Endothelial cell of umbilical vein (primary cell): ENCODE data around the gene MOB1B. TPM values are rescaled to one million over a fixed set of nuclear protein-coding genes. Genes with fewer than 3 reads are reported as not detected.

Source experiments
- BruUV-seq: library from RNA; stranded (reverse); fragments of 400-500 nt; replicated peaks from 2 replicates; lab custom pipeline; 2021; lab: Mats Ljungman, UMichigan
- CTCF ChIA-PET: fragments of 300-600, 350-600 bp; sonication (Branson Sonifier 250); formaldehyde crosslinking; loops from one replicate; lab custom pipeline; 2021; ENCODE audit warnings: antibody characterized with exemption, inconsistent platforms; lab: Charles Lee
- POLR2A ChIA-PET: fragments of 300-600, 350-600 bp; sonication (Branson Sonifier 250); formaldehyde crosslinking; loops from one replicate; lab custom pipeline; 2021; ENCODE audit warnings: antibody characterized with exemption, inconsistent platforms; lab: Charles Lee
- DNase-seq: peaks from one replicate; pipeline ENCODE4 v3.0.0-alpha.2; 2011; ENCODE audit warnings: low read depth, low spot score
- FAIRE-seq: peaks from 2 replicates; lab custom pipeline; 2011; peaks lifted over from hg19 to GRCh38; lab: Jason Lieb, UNC
- H2AFZ ChIP-seq: 2 replicates; pipeline ENCODE4 v1.6.0; 2012; ENCODE audit warnings: low read depth, low read length, control low read depth, inconsistent platforms
- H3K27ac ChIP-seq: 2 replicates; pipeline ENCODE4 v1.5.1; 2011; ENCODE audit warnings: low read depth, mild to moderate bottlenecking, control low read depth, low read length, moderate library complexity; ENCODE audit not compliant: insufficient read depth
- H3K27me3 ChIP-seq, 2 experiments: 2 replicates each; pipeline versions ENCODE4 v1.6.0 to v1.6.1; 2011; ENCODE audit warnings: low read length in 2 of 2, mixed read lengths in 1 of 2; ENCODE audit not compliant: control insufficient read depth in 2 of 2, insufficient read depth in 2 of 2
- H3K36me3 ChIP-seq, 2 experiments: 2 replicates in 1 of 2; 3 replicates in 1 of 2; pipeline ENCODE4 v1.5.1; 2011; ENCODE audit warnings: low read length in 2 of 2, mild to moderate bottlenecking in 1 of 2, moderate library complexity in 1 of 2; ENCODE audit not compliant: control insufficient read depth in 2 of 2, insufficient read depth in 2 of 2; ENCODE audit errors: extremely low read depth in 1 of 2
- H3K4me1 ChIP-seq: 3 replicates; pipeline ENCODE4 v1.5.1; 2011; ENCODE audit warnings: mild to moderate bottlenecking, low read length; ENCODE audit not compliant: control insufficient read depth, insufficient read depth; ENCODE audit errors: extremely low read depth
- H3K4me2 ChIP-seq: 2 replicates; pipeline ENCODE4 v1.6.1; 2011; ENCODE audit warnings: low read length, control low read depth, mixed read lengths; ENCODE audit not compliant: insufficient read depth
- H3K4me3 ChIP-seq, 3 experiments: fragments of 200-600 bp in 1 of 3; sonication (generic), shearing (Covaris generic) in 1 of 3; replicated peaks in 1 of 3; 2 replicates each; pipeline ENCODE4 v1.5.1; 2011 to 2016; ENCODE audit warnings: control low read depth in 3 of 3, low read length in 3 of 3, mild to moderate bottlenecking in 2 of 3, inconsistent platforms in 1 of 3, low read depth in 1 of 3, moderate library complexity in 1 of 3; ENCODE audit not compliant: insufficient read depth in 1 of 3
- H3K79me2 ChIP-seq: 2 replicates; pipeline ENCODE4 v1.6.0; 2012; ENCODE audit warnings: low read length, inconsistent platforms; ENCODE audit not compliant: control insufficient read depth, insufficient read depth
- H3K9ac ChIP-seq: replicated peaks from 2 replicates; pipeline ENCODE3; 2011; ENCODE audit warnings: low read length, control low read depth; ENCODE audit not compliant: insufficient read depth; ENCODE audit errors: extremely low read depth
- H3K9me1 ChIP-seq: replicated peaks from 3 replicates; pipeline ENCODE4 v1.6.0; 2011; ENCODE audit warnings: mild to moderate bottlenecking, low read length; ENCODE audit not compliant: control insufficient read depth, insufficient read depth; ENCODE audit errors: extremely low read depth
- H3K9me3 ChIP-seq: replicated peaks from 2 replicates; pipeline ENCODE4 v1.5.1; 2012; ENCODE audit warnings: low read length, inconsistent platforms; ENCODE audit not compliant: control insufficient read depth, insufficient read depth
- H4K20me1 ChIP-seq: replicated peaks from 2 replicates; pipeline ENCODE3; 2011; ENCODE audit warnings: mild to moderate bottlenecking, low read length; ENCODE audit not compliant: control insufficient read depth, insufficient read depth; ENCODE audit errors: extremely low read depth
- CTCF ChIP-seq, 2 donors: IDR thresholded peaks; 1 replicate in 1 of 2; 2 replicates in 1 of 2; pipeline ENCODE4 v1.5.1; 2011; ENCODE audit warnings: low read length in 2 of 2, mild to moderate bottlenecking in 2 of 2, moderate library complexity in 2 of 2, control low read depth in 1 of 2, inconsistent platforms in 1 of 2, low read depth in 1 of 2; ENCODE audit not compliant: insufficient read depth in 1 of 2; ENCODE audit errors: extremely low read depth in 1 of 2
- FOS ChIP-seq: IDR thresholded peaks from 2 replicates; pipeline ENCODE4 v1.6.1; 2011; ENCODE audit warnings: mild to moderate bottlenecking, low read length, moderate library complexity, borderline replicate concordance; ENCODE audit not compliant: insufficient read depth
- GATA2 ChIP-seq: IDR thresholded peaks from 2 replicates; pipeline ENCODE4 v1.7.0; 2011; ENCODE audit warnings: low read depth, mild to moderate bottlenecking, moderate library complexity, mixed read lengths, low read length; ENCODE audit not compliant: insufficient read length, insufficient read depth
- JUN ChIP-seq: IDR thresholded peaks from 2 replicates; pipeline ENCODE4 v1.6.1; 2011; ENCODE audit warnings: borderline replicate concordance, low read depth; ENCODE audit not compliant: insufficient read length, insufficient read depth
- MAX ChIP-seq: IDR thresholded peaks from 2 replicates; pipeline ENCODE4 v1.6.1; 2011; ENCODE audit not compliant: insufficient read depth, insufficient read length
- MYC ChIP-seq: IDR thresholded peaks from one replicate; pipeline ENCODE4 v1.6.1; 2011; ENCODE audit warnings: mild to moderate bottlenecking, low read depth, low read length
- POLR2AphosphoS5 ChIP-seq: IDR thresholded peaks from 2 replicates; pipeline ENCODE4 v1.6.1; 2012; ENCODE audit warnings: low read depth, mild to moderate bottlenecking, control low read depth, low read length, moderate library complexity; ENCODE audit not compliant: insufficient read depth
- dilution Hi-C: fragments of 300-500 bp; cut with MboI; formaldehyde crosslinking; loops from one replicate; pipeline ENCODE4 v1.15.0; 2019; ENCODE audit warnings: low sequenced_read_pairs; ENCODE audit not compliant: extremely low pct_ligation_motif_present
- intact Hi-C: fragments of 100-400 bp; cut with micrococcal nuclease; formaldehyde crosslinking; loops from one replicate; pipeline ENCODE4 v1.10.0; 2022
- polyA plus RNA-seq, 4 experiments: library from polyadenylated mRNA; depleted of rRNA in 3 of 4; stranded (reverse) in 3 of 4; unstranded in 1 of 4; fragments of >200 nt; gene quantifications; 2 replicates each; pipeline versions ENCODE4 v1.2.1 to v1.2.3, GENCODE V29; 2011 to 2012; ENCODE audit warnings: missing spikeins in 1 of 4
- total RNA-seq: library from RNA; stranded (reverse); gene quantifications from 2 replicates; pipeline ENCODE4 v1.2.3, GENCODE V29; 2021

MOB1B gene
- total and polyA plus RNA-seq, 2 donors (not counting 3 experiments of a cell fraction or from before 2014, with no cell fraction given): 4.3 to 23.9 TPM

GRCh38 chr4:70877556-70877955 is 24.6 kb upstream of the MOB1B start:
- intact Hi-C loops (no loop called here), dilution Hi-C loops (no loop called here)
- TF ChIP-seq MYC (no peak), MAX (no peak), GATA2 (no peak), JUN (no peak), CTCF (IDR thresholded peaks at IDR 0.05; ENCODE audit: extremely low read depth in 1 of 2, insufficient read depth in 1 of 2, low read depth in 1 of 2, low read length in 2 of 2) (no peak), POLR2AphosphoS5 (no peak), FOS (no peak)
- Histone ChIP-seq H3K4me2 (no peak overlapping the region), H2AFZ (no peak overlapping the region), H3K79me2 (no peaks in the 10 kb centered on the region), H4K20me1 (no peaks in the 10 kb centered on the region), H3K9ac (no peak overlapping the region), H3K36me3 (no peaks in the 10 kb centered on the region), H3K9me3 (no peaks in the 10 kb centered on the region), H3K27ac (no peak overlapping the region), H3K4me3 (no peak overlapping the region), H3K27me3 (no peaks in the 10 kb centered on the region), H3K9me1 (no peaks in the 10 kb centered on the region), H3K4me1 (no peaks in the 10 kb centered on the region)
- DNase-seq (no peak), FAIRE-seq (no peak)
- ChIA-PET POLR2A (no interaction called here), CTCF (no interaction called here)
- BruUV-seq: no TSS peak
